ENCODE measurements around the gene VWA5A.

The VWA5A gene

GRCh38 chr11:124193221-124194010 lies 78.2 kb downstream of the VWA5A start:
- Histone ChIP-seq H3K27ac (ENCODE audit: low read depth, low read length, severe bottlenecking) (no peak overlapping the region), H3K4me1 (ENCODE audit: control insufficient read depth, insufficient read depth, low read length, poor library complexity, severe bottlenecking) (peaks cover 19% of the 10 kb centered on the region), H3K36me3 (ENCODE audit: control insufficient read depth, insufficient read depth, low read length) (no peaks in the 10 kb centered on the region), H3K9me3 (ENCODE audit: control insufficient read depth, low read length) (no peaks in the 10 kb centered on the region), H3K4me3 (ENCODE audit: extremely low read depth, insufficient read depth, low read length, poor library complexity, severe bottlenecking) (no peak overlapping the region)
- WGBS, 2 experiments (ENCODE audit: insufficient coverage in 2 of 2): 89 to 91% methylated on average over 4 to 6 of the region's 6 CpGs

- 86 to 93% methylated on average over 3 to 5 of the region's 6 CpGs for WGBS, 2 experiments (ENCODE audit: insufficient coverage in 2 of 2)
- no peak overlapping the region for H3K4me3 ChIP-seq (ENCODE audit: extremely low read depth, insufficient read depth, low read length, poor library complexity, severe bottlenecking)
- no peak overlapping the region for H3K27ac ChIP-seq (ENCODE audit: low read depth, low read length, severe bottlenecking)
- H3K4me1 ChIP-seq (ENCODE audit: control insufficient read depth, insufficient read depth, low read length, poor library complexity, severe bottlenecking): peaks cover 14% of the 10 kb centered on the region
- H3K36me3 ChIP-seq (ENCODE audit: control insufficient read depth, insufficient read depth, low read length): no peaks in the 10 kb centered on the region
- H3K9me3 ChIP-seq (ENCODE audit: control insufficient read depth, low read length): no peaks in the 10 kb centered on the region
Observed at GRCh38 chr11:124194293-124195188, 79.3 kb downstream of the VWA5A start.

GRCh38 chr11:124195189-124195734 lies 80.0 kb downstream of the VWA5A start:
- Histone ChIP-seq H3K4me3 (ENCODE audit: extremely low read depth, insufficient read depth, low read length, poor library complexity, severe bottlenecking) (no peak overlapping the region), H3K9me3 (ENCODE audit: control insufficient read depth, low read length) (no peaks in the 10 kb centered on the region), H3K36me3 (ENCODE audit: control insufficient read depth, insufficient read depth, low read length) (no peaks in the 10 kb centered on the region), H3K4me1 (ENCODE audit: control insufficient read depth, insufficient read depth, low read length, poor library complexity, severe bottlenecking) (peaks cover 7% of the 10 kb centered on the region), H3K27ac (ENCODE audit: low read depth, low read length, severe bottlenecking) (no peak overlapping the region)
- WGBS, 2 experiments (ENCODE audit: insufficient coverage in 2 of 2): 33 to 38% methylated on average over 1 to 3 of the region's 4 CpGs
